Measurements from ENCODE around the gene DTX3.

Gene DTX3

DNA sequence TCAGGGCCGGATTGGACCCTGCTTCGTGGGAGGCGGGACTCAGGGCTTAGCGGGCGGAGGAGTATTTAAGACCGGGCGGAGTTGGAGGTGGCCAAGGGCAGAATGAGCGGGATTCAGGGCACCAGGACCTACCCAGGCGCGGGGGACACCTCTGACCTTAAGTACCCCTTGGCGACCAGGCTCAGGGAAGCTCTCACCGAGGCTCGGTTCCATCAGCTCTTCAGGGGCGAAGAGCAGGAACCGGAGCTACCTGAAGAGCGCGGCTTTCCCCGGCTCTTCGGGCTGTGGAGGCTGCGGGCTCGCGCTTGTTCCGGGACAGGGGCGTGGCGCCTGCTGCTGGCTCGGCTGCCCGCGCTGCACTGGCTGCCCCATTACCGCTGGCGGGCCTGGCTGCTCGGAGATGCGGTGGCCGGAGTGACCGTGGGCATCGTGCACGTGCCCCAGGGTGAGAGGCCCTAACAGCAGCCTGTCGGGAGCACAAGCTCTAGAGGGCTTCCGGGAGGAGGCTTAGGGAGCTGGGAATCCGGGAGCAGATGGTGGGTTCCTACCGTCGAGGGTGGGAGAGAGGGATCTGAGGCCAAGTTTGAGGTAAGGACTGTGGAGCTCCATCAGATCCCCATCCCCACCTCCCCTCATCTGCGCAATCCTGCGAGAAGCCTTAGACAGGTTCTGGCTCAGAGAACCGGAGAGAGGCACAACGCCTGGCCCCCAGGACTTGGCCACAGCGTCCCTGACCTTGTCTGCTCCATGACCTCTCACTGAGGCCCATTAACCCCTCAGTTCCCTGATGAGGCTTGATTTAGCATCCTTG is 15.0 kb downstream of the DTX3 start:
- no peak for DNase-seq (ENCODE audit: low read depth in 2 of 2)

DNA sequence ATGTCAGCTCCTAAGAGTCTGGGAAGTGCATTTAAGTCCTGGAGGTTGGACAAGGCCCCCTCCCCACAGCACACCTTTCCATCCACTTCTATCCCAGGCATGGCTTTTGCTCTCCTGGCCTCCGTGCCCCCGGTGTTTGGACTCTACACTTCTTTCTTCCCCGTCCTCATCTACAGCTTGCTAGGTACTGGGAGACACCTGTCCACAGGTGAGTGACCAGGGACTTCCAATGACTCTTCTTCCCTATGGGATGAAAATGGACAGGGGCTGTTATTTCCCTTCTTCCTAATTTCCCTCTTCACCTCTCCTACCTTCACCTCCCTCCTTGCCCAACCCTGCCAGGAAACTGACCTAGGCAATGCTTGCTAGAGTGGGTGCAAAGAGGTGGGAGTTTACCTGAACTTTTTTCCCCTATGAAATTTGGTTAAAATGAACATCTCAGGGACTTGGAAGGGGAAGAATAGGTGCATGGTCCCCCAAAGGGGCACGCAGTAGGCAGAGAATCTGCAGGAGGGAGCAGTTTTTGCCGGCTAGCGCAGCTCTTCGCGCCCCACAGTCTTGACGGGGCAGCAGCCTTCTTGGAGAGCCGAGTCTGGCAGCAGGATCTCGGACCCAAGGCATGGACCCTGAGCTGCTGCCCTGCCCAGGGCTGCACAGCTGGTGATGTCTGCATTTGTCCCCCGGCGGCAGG is 15.8 kb downstream of the DTX3 start:
- DNase-seq (ENCODE audit: low read depth in 2 of 2): no peak

DNA sequence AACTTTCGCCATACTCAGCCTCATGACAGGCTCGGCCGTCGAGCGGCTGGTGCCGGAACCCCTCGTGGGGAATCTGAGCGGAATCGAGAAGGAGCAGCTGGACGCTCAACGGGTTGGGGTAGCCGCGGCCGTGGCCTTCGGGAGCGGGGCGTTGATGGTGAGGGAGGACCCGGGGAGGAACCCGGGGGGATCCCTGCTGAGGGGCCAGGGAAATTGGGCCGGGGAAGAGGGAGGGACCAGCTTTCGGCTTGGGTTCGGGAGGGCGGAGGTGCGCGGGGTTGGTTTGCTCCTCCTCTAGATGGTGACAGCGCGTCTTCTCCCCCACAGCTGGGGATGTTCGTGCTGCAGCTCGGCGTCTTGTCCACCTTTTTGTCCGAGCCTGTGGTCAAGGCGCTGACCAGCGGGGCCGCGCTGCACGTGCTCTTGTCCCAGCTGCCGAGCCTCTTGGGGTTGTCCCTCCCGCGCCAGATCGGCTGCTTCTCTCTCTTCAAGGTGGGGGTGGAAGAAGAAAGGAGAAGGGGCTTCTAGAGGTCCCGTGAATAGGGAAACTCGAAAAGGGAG is 16.4 kb downstream of the DTX3 start:
- no peak for DNase-seq (ENCODE audit: low read depth in 2 of 2)

DNA sequence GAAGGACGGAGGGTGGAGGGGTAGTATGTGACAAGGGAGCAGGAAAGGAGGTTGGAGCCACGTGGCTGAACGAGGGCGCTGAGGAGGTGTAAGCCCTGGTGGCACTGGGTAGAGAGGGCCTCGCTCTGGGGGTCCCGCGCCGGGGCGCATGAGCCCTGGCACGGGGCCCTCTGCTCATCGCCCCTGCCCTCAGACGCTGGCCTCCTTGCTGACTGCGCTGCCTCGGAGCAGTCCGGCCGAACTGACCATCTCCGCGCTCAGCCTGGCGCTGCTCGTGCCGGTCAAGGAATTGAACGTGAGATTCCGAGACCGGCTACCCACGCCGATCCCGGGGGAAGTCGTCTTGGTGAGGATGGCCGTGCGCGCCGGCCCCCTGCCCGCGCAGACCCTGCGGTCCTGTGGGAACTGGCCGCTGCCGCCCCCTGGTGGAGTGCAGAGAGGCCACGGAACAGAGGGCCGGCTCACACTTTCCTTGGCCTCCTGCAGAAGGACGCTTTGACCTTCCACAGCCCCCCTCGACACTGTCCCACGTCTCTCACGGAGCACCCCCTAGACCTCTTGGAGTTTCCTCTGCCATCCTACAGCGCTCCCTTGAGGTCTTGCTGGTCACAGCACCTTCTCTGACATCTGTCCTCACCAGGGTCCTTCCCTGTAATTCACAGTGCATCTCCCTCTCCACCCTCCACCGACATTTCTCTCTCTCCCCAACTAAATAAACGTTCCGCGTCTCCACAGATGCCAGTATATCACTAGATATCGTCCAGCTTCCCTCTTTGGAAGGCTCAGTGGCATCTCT is 17.1 kb downstream of the DTX3 start:
- no peak for DNase-seq (ENCODE audit: low read depth in 2 of 2)

DNA sequence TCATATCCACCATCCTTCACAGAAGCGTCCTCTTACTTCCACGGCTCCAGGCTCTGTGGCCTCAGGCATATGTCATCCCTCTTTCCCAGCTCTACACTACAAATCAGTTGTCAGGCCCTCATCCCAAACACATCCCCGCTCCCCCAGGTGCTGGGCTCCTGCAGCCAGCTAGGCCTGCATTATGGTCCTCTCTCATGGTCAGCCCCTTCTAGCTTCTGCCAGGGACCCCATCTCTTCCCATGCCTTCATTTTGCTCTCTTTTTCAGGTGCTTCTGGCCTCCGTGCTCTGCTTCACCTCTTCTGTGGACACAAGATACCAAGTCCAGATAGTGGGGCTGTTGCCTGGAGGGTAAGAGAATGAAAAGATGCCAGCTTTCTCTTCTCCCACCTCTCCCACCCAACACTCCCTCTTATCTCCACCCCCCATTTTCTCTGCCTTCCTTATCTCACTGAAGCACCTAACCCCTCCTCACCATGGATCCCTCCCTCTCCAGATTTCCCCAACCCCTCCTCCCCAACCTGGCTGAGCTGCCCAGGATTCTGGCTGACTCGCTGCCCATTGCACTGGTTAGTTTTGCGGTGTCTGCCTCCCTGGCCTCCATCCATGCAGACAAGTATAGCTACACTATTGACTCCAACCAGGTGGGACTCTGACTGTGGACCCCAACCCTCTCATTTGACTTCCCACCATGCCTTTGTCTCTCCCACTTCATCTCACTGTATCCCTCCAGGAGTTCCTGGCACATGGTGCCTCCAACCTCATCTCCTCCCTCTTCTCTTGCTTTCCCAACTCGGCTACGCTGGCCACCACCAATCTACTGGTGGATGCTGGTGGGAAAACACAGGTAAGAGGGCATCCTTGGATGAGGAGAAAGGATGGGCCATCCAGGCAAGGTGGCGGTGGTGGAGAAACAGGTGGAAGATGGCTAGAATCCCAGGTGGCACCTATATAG is 17.9 kb downstream of the DTX3 start:
- DNase-seq (ENCODE audit: low read depth in 2 of 2): no peak

DNA sequence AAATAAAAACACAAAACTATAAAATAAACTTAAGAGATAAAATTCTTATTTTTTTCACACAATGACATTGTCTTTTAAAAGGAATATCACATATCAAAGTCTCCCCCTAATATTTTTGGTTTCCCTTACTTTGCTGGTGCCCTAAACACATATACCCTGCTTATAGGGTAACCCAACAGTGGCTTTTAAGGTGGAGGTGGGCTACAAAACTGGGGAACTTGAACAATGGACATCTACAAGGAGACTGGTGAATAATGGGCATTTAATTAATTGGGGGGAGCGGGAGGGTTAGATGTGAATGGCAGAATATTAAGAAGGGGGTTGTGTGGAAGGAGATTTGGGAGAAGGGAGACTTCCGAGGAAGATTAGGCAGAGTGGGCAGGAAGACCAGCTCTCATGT is 18.8 kb downstream of the DTX3 start:
- no peak for DNase-seq (ENCODE audit: low read depth in 2 of 2)

DNA sequence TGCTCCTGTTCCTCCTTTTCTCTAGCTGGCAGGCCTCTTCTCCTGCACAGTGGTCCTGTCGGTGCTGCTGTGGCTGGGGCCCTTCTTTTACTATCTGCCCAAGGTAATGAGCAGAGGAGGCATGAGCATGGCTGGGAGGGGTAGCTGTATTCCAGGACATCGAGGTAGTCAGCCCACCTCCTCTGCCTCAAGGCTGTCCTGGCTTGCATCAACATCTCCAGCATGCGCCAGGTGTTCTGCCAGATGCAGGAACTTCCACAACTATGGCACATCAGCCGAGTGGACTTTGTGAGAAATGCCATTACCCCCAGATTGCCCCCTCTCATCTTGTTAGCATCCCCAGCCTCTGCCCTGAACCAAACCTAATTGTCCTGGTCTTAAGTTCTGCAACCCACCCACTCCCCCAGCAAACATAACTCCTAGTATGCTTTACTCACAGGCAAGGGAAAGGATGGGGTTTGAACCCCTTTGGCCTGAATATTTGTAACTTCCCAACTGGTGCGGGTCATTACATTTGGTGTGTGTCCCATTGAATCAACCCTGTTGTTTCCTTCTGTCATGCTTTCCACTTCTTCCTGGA is 19.3 kb downstream of the DTX3 start:
- no peak for DNase-seq (ENCODE audit: low read depth in 2 of 2)

DNA sequence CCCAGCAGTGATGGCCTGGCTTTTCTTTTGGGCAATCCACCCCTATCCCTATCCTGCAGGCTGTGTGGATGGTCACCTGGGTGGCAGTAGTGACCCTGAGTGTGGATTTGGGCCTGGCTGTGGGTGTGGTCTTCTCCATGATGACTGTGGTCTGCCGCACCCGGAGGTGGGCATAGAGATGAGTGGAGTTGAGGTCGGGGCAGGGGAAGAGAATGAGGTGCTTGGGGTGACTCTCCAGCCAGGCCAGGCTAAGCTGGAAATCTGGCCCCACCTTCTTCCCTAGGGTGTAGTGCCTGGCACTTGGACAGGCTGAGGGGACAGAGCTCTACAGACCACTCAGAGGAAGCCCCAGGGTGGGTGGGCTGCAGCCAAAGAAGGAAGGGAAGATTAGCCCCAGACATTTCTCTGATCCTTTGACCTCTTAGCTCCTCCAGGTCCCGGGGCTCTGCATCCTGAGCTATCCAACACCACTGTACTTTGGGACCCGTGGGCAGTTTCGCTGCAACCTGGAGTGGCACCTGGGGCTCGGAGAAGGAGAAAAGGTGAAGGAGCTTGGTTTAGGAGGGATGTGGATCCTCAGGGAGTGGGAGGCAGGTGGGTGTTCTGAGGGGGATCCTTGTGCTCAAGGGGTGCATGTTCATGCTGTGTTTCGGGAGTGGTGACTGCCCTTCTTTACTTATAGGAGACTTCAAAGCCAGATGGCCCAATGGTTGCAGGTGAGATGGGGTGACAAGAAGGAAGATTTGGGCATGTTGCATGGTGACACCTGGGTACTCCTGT is 20.0 kb downstream of the DTX3 start:
- DNase-seq (ENCODE audit: low read depth in 2 of 2): no peak

DNA sequence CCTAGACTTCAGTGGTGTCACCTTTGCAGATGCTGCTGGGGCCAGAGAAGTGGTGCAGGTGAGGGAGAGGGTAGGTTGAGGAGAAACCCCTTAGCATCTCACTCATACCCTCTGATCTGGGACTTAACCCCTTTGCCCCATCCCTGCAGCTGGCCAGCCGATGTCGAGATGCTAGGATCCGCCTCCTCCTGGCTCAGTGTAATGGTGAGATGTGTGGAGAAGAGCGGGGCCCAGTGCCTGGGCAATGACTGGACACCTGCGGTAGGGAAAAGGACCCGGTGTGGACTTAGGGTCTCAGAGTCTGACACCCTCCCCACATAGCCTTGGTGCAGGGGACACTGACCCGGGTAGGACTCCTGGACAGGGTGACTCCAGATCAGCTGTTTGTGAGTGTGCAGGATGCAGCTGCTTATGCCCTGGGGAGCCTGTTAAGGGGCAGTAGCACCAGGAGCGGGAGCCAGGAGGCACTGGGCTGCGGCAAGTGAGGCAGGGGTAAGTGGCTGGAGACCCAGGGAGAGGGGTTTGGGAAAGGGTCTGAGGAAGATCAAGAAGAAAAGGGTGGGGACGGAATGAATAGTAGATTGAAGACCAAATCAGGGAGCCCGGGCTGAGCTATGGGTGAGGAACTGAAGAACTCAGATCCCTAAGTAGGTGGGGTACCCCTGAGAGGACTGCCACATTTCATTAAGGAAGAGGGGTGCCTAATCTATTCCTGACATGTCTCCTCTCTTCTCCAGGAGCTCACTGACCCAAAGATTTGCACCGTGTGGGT is 20.8 kb downstream of the DTX3 start:
- DNase-seq (ENCODE audit: low read depth in 2 of 2): no peak

DNA sequence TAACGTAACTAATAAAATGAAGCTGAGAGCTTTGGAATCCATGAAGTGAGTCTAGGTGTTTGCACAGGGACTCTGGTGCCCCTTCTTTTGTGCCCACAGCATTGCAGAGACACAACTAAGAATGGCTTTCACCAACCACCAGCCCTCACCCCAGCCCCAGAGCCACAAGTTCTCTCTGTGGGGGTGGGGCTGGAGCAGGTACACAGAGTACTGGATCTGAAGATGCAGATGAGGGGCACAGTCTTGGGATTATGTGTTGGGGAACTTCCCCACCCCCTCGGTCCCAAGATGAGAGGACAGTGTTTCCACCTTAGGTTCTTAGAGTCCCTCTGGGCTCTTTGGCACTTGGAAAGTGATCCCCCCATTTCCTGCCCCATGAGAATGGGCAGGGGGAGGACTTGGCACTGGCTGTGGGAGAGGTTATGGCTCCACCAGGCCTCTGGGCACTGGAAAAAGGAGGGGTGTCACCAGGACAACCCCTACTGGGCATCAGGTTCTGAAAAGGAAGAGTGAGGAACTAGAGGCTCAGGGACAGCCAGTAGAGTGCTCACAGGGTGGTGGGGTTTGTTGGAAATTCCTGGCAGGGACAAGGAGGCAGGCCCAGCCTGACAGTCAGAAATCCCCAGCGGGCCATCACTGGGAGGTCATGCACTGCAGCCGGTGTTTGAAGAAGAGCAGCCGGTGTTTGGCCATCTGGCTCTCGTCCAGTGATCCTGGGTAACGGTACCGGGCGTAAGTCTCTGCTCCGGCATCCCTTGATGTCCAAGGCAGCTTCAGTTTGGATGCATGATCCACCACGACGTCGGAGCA is 21.7 kb downstream of the DTX3 start:
- DNase-seq (ENCODE audit: low read depth in 2 of 2): no peak

DNA sequence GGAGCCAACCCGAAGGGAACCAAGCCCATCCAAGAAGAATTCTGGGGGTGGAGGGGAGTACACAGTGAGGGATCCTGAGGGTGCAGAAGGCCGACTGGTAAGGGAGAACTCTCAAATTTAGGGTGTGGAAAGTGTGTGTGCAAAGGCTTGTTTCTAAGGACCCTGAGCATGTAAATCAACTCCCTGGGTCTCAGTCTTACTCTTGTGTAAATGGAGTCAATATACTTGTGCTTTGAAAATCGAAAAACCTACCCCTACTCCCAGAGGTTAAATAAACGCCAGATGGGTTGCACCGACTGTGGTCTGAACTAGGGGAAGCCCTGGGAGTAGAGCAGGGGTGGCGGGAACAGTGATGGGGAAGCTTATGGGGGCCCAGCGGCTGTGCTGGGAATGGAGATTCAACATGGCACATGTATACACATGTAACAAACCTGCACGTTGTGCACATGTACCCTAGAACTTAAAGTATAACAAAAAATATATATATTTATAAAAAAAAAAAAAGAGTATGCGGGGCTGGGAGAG is 22.4 kb downstream of the DTX3 start:
- no peak for DNase-seq (ENCODE audit: low read depth in 2 of 2)

DNA sequence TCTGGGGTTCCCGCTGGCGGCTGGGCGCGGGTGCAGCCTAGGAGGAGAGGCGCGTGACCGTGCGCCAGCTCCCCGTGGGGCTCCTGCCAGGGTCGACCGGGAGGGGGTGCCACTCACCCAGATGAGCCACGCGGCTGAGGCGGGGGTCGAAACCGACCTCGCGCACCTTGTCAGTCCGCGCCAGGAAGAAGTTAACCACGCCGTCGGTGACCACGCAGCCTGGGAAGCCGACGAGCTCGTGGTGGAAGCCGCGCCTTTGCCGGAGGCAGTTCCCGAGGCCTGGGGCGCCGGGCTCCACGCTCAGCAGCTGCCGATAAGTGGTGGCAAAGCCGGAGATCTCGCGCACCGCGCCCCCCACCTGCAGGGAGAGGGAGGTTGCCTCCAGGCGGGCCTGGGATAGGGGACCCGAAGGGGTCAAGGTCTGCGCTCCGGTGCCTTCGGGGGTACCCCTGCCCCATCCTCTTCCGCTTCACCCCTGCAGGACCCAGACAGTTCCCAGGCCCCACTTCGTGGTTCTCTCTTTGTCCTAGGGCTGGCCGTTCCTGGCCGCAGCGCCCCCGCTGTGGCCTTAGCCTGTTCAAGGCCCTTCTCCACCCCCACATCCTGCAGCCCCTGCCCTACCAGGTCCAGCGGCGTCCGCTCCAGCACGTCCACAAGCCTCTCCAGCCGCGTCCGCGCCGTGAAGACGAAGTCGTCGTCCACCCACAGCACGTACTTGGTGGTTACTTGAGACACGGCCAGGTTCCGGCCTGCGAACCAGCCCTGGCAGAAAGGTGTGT is 23.1 kb downstream of the DTX3 start:
- DNase-seq (ENCODE audit: low read depth in 2 of 2): no peak

DNA sequence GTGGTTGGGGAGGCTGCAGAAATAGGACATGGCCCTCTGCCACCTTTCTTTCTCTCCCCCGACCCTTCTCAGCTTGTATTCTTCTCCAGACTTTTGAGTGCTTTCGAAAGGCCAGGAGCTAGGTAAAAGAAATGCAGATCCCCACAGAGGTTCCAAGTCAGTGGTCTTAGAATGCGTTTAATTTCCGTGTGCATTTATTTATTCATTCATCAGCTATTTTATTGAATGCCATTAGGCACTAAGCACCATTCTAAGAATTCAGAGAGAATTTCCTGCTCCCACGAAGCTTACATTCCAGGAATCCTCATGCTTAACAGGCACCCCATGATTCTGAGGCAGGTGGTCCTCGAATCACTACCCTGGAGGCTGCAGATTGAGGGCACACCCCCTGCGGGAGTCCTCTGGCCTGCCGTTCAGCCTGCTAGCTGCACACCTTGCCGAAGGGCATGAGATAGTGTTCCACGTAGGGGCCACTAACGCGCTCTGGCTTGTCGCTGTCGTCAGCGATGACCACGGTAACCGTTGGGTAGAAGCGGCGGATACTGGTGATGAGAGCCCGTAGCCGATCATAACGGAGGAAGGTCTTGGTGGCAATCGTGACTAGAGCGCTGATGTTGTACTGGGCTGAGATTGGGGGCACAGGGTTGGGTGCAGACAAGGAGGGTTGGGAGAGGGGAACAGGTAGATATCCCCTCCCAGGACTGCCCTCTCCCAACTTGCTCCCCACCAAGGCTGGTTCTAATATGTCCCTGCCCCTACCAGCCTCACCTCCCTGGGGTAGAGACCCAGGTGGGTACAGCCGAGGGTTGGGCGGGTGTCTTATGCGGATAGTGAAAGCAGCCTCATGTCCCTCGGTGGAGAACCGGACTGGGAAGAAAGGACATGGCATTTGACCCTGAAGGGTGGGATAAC is 23.9 kb downstream of the DTX3 start:
- DNase-seq (ENCODE audit: low read depth in 2 of 2): no peak

DNA sequence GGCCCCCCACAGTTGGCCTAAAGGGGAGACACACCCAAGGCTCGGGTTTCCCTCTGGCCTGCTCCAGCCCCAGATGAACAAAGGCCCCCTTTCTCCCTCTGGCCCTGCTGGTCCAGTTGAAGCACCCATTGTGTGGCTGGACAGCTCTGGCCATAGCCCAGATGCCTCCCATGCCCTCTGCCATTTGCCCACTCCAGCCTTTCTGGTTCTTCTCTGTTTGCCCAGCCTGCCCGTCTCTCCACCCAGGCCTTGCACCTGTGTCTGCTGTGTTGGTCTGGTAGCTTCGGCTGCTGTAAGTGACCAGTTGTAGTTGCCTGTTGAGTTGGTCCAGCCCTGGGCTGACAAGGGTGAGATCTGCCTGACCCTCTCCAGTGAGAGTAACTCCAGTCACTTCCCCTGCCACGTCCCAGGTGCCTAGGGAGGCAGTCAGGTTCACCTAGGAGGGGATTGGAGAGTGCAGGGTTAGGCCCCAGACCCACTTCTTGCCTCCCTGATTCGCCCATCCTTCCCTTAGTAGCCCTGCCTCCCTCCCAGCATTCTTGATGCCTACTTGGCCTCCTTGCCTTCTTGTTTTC is 25.4 kb downstream of the DTX3 start:
- no peak for DNase-seq (ENCODE audit: low read depth in 2 of 2)

DNA sequence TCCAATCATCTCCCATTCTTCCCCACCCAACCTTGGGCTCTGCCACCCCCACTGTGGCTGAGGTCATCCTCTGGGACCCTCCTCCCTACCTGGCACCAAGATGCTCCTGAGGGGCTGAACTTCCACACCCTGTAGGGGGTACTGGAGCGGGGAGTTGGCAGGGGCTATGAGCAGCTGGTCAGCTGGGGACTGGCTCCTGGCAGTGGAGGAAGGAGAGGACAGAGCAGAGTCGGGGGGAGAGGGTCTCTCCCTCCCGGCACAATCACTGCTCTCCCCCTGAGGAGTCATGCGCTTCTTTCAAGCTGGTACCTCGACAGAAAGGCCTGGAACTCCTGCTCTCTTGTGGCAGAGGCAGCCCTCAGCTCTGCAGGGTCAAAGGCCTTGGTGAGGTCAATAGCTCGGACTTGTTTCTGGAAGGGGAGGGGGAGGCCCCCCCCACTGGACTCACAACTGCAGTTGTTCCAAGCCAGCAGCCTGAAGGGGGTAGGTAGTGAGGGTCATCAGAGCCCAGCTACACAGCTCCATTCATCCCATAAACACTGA is 26.3 kb downstream of the DTX3 start:
- DNase-seq (ENCODE audit: low read depth in 2 of 2): no peak
